GM19043 (cell line): ENCODE data around the gene BMPR1A.
"Not testable (repeated sequence)": the region's sequence is repeated elsewhere in the genome, so short reads cannot be mapped to it uniquely, and the experiment has no call there.

Experiments used
- ATAC-seq: cut with Tn5 transposase; IDR thresholded peaks from one replicate; pipeline ENCODE4 v1.9.1; 2021; ENCODE audit warnings: low read depth; ENCODE audit not compliant: unreplicated experiment

Gene BMPR1A

DNA sequence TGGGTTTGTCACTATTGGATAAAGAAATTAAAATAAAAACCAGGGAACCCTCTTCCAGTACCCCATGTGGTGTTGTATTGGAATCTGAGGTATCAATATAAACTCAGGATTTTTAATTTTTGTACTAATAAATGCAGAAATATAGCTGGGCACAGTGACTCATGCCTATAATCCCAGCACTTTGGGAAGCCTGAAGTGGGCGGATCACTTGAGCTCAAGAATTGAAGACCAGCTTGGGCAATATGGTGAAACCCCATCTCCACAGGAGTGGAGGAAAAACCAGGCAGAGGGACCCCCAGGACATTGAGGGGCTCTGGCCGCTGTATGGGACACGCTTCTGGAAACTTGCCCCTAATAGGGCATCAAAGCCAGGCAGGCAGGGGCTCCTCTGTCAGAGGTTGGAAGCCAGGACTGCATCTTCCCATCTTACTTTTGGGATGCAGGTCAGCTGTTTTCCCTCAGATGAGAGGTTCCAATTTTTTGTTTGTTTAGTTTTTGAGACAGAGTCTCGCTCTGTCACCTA lies 222.9 kb downstream of the BMPR1A start:
- ATAC-seq: no peak

DNA sequence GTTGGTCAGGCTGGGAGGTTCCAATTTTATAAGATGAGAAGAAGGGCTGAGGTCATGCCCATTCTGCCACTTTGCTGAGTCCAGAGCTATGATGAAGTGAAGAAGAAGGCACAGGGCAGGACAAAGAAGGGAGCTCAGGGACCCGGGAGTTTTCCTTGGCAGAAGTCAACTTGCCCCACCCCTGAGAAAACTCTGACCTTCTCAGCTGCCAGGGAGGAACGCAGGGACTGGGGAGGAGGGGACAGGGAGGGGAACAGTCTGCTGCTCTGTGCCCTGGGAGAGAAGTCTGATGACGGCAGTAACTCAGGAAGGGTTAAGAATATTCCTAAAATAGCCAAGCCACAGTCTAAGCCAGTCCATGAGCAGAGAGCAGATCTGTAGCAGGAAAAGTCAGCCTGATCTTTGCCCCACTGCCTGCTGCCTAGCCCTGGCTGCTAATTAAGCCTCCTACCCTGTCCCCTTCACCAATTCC lies 223.6 kb downstream of the BMPR1A start:
- no peak for ATAC-seq

DNA sequence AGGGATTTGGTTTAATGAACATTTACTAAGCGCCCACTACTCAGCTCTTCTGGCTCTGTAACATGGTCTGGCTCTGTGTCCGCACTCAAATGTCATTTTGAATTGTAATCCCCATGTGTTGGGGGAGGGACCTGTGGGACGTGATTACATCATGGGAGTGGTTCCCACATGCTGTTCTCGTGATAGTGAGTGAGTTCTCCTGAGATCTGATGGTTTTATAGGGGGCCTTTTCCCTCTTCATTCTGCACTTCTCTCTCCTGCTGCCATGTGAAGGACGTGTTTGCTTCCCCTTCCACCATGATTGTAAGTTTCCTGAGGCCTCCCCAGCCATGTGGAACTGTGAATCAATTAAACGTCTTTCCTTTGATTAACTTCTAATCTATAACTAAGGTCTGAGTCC lies 224.6 kb downstream of the BMPR1A start:
- not testable (repeated sequence) for ATAC-seq

DNA sequence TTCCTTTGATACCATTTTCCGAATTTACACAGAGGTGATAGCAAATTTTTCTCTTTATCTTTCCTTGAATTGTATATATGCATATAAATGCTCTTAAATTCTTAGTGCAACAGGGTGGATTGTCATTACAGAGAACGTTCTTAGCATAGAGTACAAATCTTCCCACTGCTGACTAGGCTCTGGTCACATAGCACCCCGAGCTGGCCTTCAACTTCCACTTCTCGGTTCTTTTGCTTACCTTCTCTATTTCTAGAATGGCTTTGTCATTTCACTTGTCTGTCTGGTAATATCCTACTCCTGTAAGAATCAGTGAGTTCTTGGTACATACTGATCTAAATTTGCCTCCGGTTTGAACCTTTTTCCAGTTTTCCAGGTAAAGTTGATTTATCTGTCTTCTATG lies 225.3 kb downstream of the BMPR1A start:
- no peak for ATAC-seq
